ENCODE measurements around the gene SPRR2E.
"Not testable (repeated sequence)": the region's sequence is repeated elsewhere in the genome, so short reads cannot be mapped to it uniquely, and the experiment has no call there.

Gene SPRR2E

DNA sequence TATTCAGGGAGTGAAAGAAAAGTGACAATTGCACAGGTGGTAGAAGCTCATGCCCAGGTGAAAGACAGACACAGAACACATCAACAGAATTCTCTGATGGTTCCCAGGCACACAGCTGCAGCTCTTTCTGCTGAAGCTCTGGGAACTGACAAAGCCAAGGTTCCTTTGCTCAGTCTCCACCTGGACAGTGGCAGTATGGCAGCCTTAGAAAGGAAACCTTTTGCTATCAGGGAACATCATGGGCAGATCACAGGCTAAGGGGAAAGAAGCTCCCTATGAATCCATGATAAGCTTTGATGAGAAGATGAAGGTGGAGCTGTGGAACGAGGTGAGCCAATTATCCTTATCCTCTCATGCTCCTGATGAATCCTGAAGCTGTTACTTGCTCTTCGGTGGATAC is 24.1 kb downstream of the SPRR2E start:
- no peak for DNase-seq (ENCODE audit: low read depth in 2 of 2)

GRCh38 chr1:153058826-153059784 is 35.2 kb downstream of the SPRR2E start:
- no peak for DNase-seq (ENCODE audit: low read depth in 2 of 2)

DNA sequence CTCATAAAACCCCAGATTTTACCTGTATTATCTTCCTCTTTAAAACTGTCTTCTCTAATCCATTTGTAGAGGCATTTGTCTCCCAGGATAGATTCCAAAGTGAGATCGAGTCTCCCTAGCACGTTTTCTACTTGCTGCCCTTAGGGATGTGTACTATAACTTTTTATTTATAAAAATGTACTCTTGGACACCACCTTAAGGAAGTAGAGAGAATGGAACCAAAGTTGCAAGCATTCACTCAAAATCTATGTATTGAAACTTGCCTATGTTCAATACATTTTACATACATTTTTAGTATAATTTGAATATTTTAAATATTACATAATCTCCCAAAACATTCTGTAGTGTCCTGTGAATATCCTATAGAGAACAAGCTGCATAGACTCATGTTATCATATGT is 36.2 kb downstream of the SPRR2E start:
- no peak for DNase-seq (ENCODE audit: low read depth in 2 of 2)

DNA sequence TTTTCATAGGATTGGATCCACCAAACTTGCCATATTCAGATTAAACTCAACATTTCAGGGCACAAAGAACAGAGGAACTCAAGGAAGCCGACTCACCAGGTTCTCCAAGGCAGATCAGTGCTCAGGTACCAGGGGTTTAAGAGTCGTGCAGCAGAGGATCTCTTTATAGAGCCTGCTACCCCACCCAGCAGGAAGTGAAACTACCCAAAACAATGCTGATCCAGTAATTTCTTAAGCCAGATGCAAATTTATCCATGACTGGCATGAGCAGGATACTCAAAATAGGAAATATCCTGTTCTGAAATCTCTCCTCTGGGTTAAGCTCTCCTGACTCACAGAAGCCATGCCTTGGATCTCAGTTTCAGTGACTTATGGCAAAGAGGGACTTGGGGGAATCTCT is 37.0 kb downstream of the SPRR2E start, which contains the start of gene SPRR2A:
SPRR2A (minus strand) TSS at position 138 of the 400 bp plus-strand sequence. CDS start 777 bp downstream, outside the sequence.
- no peak for DNase-seq (ENCODE audit: low read depth in 2 of 2)

GRCh38 chr1:153056111-153056510 is 38.2 kb downstream of the SPRR2E start:
- not testable (repeated sequence) for DNase-seq (ENCODE audit: low read depth in 2 of 2)

- DNase-seq (ENCODE audit: low read depth in 2 of 2) = no peak
Measured at GRCh38 chr1:153049211-153049610, 45.1 kb downstream of the SPRR2E start.
